Stimulated activated CD8-positive, alpha-beta memory T cell treated with anti-CD3 and anti-CD28 coated beads, Interleukin-2, amount 100 ng/mL, for 1 hour (primary cell): ENCODE results near the gene HNRNPDL.
"Not testable (repeated sequence)": the region's sequence is repeated elsewhere in the genome, so short reads cannot be mapped to it uniquely, and the experiment has no call there.

ENCODE experiments used
- DNase-seq, 2 donors: peaks; one replicate each; pipeline ENCODE4 v3.0.0-alpha.2; 2020; ENCODE audit warnings: low read depth in 2 of 2

HNRNPDL gene

GRCh38 chr4:82430193-82430963 lies at the start of gene HNRNPDL, which contains the start of gene ENOPH1:
TSS of gene HNRNPDL (minus strand) at chr4:82430462. CDS start at chr4:82429690, 772 bp downstream.
TSS of gene ENOPH1 (plus strand) at chr4:82430590. CDS start at chr4:82430830, 240 bp downstream.
- DNase-seq = peak; percentile 87 to 96

GRCh38 chr4:82479562-82479961 lies 49.3 kb upstream of the HNRNPDL start:
- no peak for DNase-seq

- DNase-seq = not testable (repeated sequence)
These were observed 47.2 kb upstream of the HNRNPDL start for GRCh38 chr4:82477469-82477868.

- DNase-seq = not testable (repeated sequence)
These were observed 45.7 kb upstream of the HNRNPDL start for GRCh38 chr4:82475931-82476330.

GRCh38 chr4:82473621-82474164 lies 43.4 kb upstream of the HNRNPDL start:
- DNase-seq = no peak

- not testable (repeated sequence) for DNase-seq
These were observed 42.8 kb upstream of the HNRNPDL start for GRCh38 chr4:82473080-82473479.

GRCh38 chr4:82469791-82470345 lies 39.6 kb upstream of the HNRNPDL start:
- DNase-seq = no peak

- no peak for DNase-seq
These were observed 37.2 kb upstream of the HNRNPDL start for GRCh38 chr4:82467471-82467870.

- no peak for DNase-seq
These were observed 33.0 kb upstream of the HNRNPDL start for GRCh38 chr4:82463221-82463620.

- DNase-seq = peak; percentile 60 to 66
These were observed 32.2 kb upstream of the HNRNPDL start for GRCh38 chr4:82462415-82462831.

- no peak for DNase-seq
These were observed 31.4 kb upstream of the HNRNPDL start for GRCh38 chr4:82461710-82462109.

GRCh38 chr4:82458729-82459128 lies 28.5 kb upstream of the HNRNPDL start:
- DNase-seq = no peak

- no peak for DNase-seq
These were observed 27.0 kb upstream of the HNRNPDL start for GRCh38 chr4:82457266-82457665.

GRCh38 chr4:82452026-82452425 lies 21.8 kb upstream of the HNRNPDL start:
- no peak for DNase-seq

GRCh38 chr4:82450966-82451755 lies 20.9 kb upstream of the HNRNPDL start:
- DNase-seq = no peak

GRCh38 chr4:82447886-82448285 lies 17.6 kb upstream of the HNRNPDL start:
- DNase-seq = no peak

GRCh38 chr4:82439088-82439487 lies 8.8 kb upstream of the HNRNPDL start:
- DNase-seq = no peak

- no peak for DNase-seq
These were observed 7.2 kb upstream of the HNRNPDL start for GRCh38 chr4:82437285-82438005.

GRCh38 chr4:82436780-82437179 lies 6.5 kb upstream of the HNRNPDL start:
- DNase-seq = no peak

- no peak for DNase-seq
These were observed 5.9 kb upstream of the HNRNPDL start for GRCh38 chr4:82436130-82436529.

- DNase-seq = no peak
These were observed 4.7 kb upstream of the HNRNPDL start for GRCh38 chr4:82434949-82435348.

- no peak for DNase-seq
These were observed 3.5 kb upstream of the HNRNPDL start for GRCh38 chr4:82433791-82434190.
